Tibial artery (tissue), 4 donors: ENCODE measurements around the gene UBQLN1.
"Not testable (repeated sequence)": the region's sequence is repeated elsewhere in the genome, so short reads cannot be mapped to it uniquely, and the experiment has no call there.

ENCODE experiments used
- DNase-seq, 2 donors: peaks; one replicate each; pipeline ENCODE4 v3.0.0-alpha.2; 2019
- H3K27ac ChIP-seq, 2 donors: fragments of 200-600 bp; sonication (generic) in 1 of 2; 1 replicate in 1 of 2; 2 replicates in 1 of 2; pipeline ENCODE4 v1.5.1; 2018 to 2019; ENCODE audit warnings: mild to moderate bottlenecking in 1 of 2
- H3K27me3 ChIP-seq, 2 donors: fragments of 200-600 bp; sonication (generic) in 1 of 2; one replicate each; pipeline versions ENCODE4 v1.5.1 to v1.6.0; 2016 to 2019
- H3K36me3 ChIP-seq, 3 donors: fragments of 200-600 bp; sonication (generic) in 2 of 3; one replicate each; pipeline ENCODE4 v1.5.1; 2016 to 2019; ENCODE audit warnings: mild to moderate bottlenecking in 2 of 3
- H3K4me1 ChIP-seq, 4 donors: fragments of 200-600 bp; sonication (generic) in 2 of 4; 1 replicate in 3 of 4; 2 replicates in 1 of 4; pipeline ENCODE4 v1.5.1; 2016 to 2019
- H3K4me3 ChIP-seq, 2 donors: fragments of 200-600 bp; sonication (generic) in 1 of 2; 1 replicate in 1 of 2; 2 replicates in 1 of 2; pipeline ENCODE4 v1.5.1; 2018 to 2019; ENCODE audit warnings: mild to moderate bottlenecking in 2 of 2
- H3K9me3 ChIP-seq, 3 donors: fragments of 200-600 bp; sonication (generic) in 1 of 3; one replicate each; pipeline ENCODE4 v1.5.1; 2016 to 2019
- intact Hi-C: fragments of 100-400 bp; cut with DNase I; formaldehyde crosslinking; loops from one replicate; pipeline ENCODE4 v1.15.0; 2023; ENCODE audit warnings: low total_unique reads
- TF ChIP-seq, protein P1 (sequence below), 2 experiments: fragments of 200-600 bp in 1 of 2; fragments of 450-650 bp in 1 of 2; IDR thresholded peaks; one replicate each; pipeline ENCODE4 v1.5.1; 2017 to 2019; ENCODE audit warnings: antibody characterized with exemption in 2 of 2, mild to moderate bottlenecking in 1 of 2, moderate library complexity in 1 of 2

Gene UBQLN1

GRCh38 chr9:83707768-83708514, at the start of gene UBQLN1:
TSS of gene UBQLN1 (minus strand) at chr9:83707958. CDS start at chr9:83707679, 279 bp downstream.
- intact Hi-C loops, result no loop called here
- H3K9me3 ChIP-seq, result no peaks in the 10 kb centered on the region
- peaks cover 0 to 4% (median 0%) of the 10 kb centered on the region in 3 donors for H3K36me3 ChIP-seq
- TF ChIP-seq, protein P1, sequence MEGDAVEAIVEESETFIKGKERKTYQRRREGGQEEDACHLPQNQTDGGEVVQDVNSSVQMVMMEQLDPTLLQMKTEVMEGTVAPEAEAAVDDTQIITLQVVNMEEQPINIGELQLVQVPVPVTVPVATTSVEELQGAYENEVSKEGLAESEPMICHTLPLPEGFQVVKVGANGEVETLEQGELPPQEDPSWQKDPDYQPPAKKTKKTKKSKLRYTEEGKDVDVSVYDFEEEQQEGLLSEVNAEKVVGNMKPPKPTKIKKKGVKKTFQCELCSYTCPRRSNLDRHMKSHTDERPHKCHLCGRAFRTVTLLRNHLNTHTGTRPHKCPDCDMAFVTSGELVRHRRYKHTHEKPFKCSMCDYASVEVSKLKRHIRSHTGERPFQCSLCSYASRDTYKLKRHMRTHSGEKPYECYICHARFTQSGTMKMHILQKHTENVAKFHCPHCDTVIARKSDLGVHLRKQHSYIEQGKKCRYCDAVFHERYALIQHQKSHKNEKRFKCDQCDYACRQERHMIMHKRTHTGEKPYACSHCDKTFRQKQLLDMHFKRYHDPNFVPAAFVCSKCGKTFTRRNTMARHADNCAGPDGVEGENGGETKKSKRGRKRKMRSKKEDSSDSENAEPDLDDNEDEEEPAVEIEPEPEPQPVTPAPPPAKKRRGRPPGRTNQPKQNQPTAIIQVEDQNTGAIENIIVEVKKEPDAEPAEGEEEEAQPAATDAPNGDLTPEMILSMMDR (IDR thresholded peaks at IDR 0.05), result peak in 1 of 2 experiments; percentile 37
- peak within 1 kb of the TSS; percentile 98 to 99 for H3K27ac ChIP-seq
- H3K4me3 ChIP-seq, result peak within 1 kb of the TSS; percentile 84 to 91
- peaks cover 0 to 30% (median 18%) of the 10 kb centered on the region in 4 donors for H3K4me1 ChIP-seq
- peak; percentile 95 to 96 for DNase-seq
- no peaks in the 10 kb centered on the region for H3K27me3 ChIP-seq

DNA sequence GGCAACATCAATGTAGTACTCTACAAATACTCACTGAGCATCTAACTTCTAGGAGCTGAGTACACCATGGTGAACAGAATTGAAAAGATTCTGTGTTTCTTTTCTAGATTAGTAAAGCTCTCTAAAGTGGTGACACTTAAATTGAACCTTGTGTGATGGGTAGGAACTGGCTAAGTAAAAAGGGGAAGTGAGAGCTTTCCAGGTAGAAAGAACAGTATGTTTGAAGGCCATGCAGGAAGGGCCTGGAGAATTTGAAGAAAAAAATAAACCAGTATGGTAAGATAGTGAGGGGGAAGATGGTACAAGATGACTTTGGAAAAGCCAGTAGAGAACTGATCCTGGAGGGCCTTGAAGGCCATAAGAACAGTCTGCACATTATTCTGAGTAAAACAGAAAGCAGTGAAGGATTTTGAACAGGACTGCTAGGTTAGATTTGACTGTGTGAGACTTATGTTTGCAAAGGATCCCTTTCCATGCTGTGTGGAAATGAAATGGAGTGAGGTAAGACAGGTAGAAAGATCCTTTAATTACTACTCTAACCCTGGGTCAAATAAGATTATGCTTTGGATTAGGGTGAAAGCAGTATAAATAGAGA, 46.7 kb upstream of the UBQLN1 start:
- intact Hi-C loops, result no loop called here
- no peaks in the 10 kb centered on the region for H3K4me1 ChIP-seq
- TF ChIP-seq, protein P1 (IDR thresholded peaks at IDR 0.05), result no peak
- H3K27ac ChIP-seq, result no peak overlapping the region
- H3K9me3 ChIP-seq, result no peaks in the 10 kb centered on the region
- peaks cover 11 to 19% (median 13%) of the 10 kb centered on the region in 3 donors for H3K36me3 ChIP-seq
- H3K27me3 ChIP-seq, result no peaks in the 10 kb centered on the region
- H3K4me3 ChIP-seq, result no peak overlapping the region
- no peak for DNase-seq

- Histone ChIP-seq H3K27ac (no peak overlapping the region), H3K4me1 (no peaks in the 10 kb centered on the region), H3K27me3 (no peaks in the 10 kb centered on the region), H3K36me3 (peaks cover 16 to 29% (median 17%) of the 10 kb centered on the region in 3 donors), H3K9me3 (no peaks in the 10 kb centered on the region), H3K4me3 (no peak overlapping the region)
- no peak for DNase-seq
- TF ChIP-seq, protein P1 (IDR thresholded peaks at IDR 0.05), result no peak
- intact Hi-C loops, result no loop called here
These were observed 41.9 kb upstream of the UBQLN1 start for GRCh38 chr9:83749706-83750105.

DNA sequence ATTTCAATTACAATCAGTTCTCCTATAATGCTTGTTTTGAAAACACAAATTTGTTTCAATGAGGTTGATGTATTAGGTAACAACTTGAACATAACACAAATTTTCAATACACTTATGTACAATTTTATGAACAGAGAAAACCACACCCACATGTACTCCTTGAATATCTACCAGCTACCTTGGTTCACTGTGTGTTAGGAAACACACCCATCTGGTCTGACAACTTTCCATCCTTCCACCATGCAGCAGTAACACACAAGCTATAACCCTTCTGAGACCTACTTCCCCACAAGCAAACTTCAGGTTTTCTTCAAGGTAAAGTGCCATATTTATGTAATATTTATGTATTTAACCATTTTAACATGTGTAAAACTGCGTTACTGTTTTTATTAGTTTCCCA, 36.4 kb upstream of the UBQLN1 start:
- intact Hi-C loops, result no loop called here
- peaks cover under 1 to 22% (median 18%) of the 10 kb centered on the region in 3 donors for H3K36me3 ChIP-seq
- no peak overlapping the region for H3K4me3 ChIP-seq
- H3K9me3 ChIP-seq, result no peaks in the 10 kb centered on the region
- TF ChIP-seq, protein P1 (IDR thresholded peaks at IDR 0.05), result no peak
- DNase-seq, result no peak
- H3K27ac ChIP-seq, result no peak overlapping the region
- no peaks in the 10 kb centered on the region for H3K4me1 ChIP-seq
- no peaks in the 10 kb centered on the region for H3K27me3 ChIP-seq

DNA sequence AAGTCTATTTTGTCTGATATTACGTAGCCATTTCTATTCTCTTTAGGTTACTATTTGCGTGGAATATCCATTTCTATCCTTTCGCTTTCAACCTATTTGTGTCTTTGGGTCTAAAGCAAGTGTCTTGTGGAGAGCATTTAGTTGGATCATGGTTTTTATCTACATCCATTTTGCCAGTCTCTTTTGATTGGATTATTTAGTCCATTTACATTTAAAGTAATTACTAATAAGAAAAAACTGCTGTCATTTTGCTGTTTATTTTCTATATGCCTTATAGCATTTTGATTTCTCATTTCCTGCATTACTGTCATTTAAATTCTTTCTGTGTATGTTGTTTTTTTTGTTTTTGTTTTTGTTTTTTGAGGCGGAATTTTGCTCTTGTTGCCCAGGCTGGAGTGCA, 26.0 kb upstream of the UBQLN1 start:
- Histone ChIP-seq H3K27ac (no peak overlapping the region), H3K27me3 (no peaks in the 10 kb centered on the region), H3K9me3 (peaks cover 0 to 6% (median 0%) of the 10 kb centered on the region in 3 donors), H3K4me3 (no peak overlapping the region), H3K36me3 (peaks cover 10 to 15% (median 11%) of the 10 kb centered on the region in 3 donors), H3K4me1 (no peaks in the 10 kb centered on the region)
- no peak for DNase-seq
- intact Hi-C loops, result no loop called here
- TF ChIP-seq, protein P1 (IDR thresholded peaks at IDR 0.05), result no peak

DNA sequence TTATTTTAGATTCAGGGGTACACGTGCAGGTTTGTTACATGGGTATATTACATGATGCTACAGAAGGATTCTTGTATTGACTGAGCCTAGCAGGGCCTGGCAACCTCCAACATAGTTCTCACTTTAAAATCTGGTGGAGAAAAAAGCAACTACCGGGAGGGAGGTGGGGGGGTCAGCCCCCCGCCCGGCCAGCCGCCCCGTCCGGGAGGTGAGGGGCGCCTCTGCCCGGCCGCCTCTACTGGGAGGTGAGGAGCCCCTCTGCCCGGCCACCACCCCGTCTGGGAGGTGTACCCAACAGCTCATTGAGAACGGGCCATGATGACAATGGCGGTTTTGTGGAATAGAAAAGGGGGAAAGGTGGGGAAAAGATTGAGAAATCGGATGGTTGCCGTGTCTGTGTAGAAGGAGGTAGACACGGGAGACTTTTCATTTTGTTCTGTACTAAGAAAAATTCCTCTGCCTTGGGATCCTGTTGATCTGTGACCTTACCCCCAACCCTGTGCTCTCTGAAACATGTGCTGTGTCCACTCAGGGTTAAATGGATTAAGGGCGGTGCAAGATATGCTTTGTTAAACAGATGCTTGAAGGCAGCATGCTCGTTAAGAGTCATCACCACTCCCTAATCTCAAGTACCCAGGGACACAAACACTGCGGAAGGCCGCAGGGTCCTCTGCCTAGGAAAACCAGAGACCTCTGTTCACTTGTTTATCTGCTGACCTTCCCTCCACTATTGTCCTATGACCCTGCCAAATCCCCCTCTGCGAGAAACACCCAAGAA, 21.0 kb upstream of the UBQLN1 start:
- H3K27me3 ChIP-seq, DNase-seq, H3K36me3 ChIP-seq, H3K27ac ChIP-seq, intact Hi-C loops, H3K9me3 ChIP-seq, H3K4me3 ChIP-seq, H3K4me1 ChIP-seq: not testable (repeated sequence)
